ENCODE data around the gene SLC5A10. TPM values are rescaled to one million over a fixed set of nuclear protein-coding genes. Genes with fewer than 3 reads are reported as not detected.
A peak's percentile ranks its signal among the peaks of the same experiment; 100 is the strongest.

SLC5A10 gene
- total and polyA plus RNA-seq, 12 donors: 0.06 to 0.19 (median 0.10) TPM; not detected in 6

DNA sequence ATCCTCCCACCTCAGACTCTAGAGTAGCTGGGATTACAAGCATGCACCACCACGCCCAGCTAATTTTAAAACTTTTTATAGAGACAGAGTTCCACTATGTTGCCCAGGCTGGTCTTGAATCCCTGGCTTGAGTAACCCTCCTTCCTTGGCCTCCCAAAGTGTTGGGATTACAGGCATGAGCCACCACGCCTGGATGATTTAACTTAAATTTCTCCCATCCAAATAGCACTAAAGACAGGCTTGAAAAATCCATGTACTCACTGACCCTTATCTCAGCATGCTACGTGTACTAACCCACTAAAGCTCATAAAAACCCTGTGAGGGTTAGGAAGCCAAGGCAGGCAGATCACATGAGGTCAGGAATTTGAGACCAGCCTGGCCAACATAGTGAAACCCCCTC, 4.6 kb downstream of the SLC5A10 start:
- ATAC-seq: no peak
- 90 to 93% methylated on average over 3 of the region's 3 CpGs for WGBS, 2 donors
- no peaks in the 10 kb centered on the region for H3K9me3 ChIP-seq
- intact Hi-C loops (cut with DNase I): no loop called here
- H3K36me3 ChIP-seq: no peaks in the 10 kb centered on the region
- H3K4me3 ChIP-seq: no peak overlapping the region
- H3K4me1 ChIP-seq: peaks cover 0 to 6% (median 0%) of the 10 kb centered on the region in 9 donors
- H3K27ac ChIP-seq: no peak overlapping the region
- no peak for DNase-seq
- H3K27me3 ChIP-seq: no peaks in the 10 kb centered on the region
- TF ChIP-seq, protein P1, sequence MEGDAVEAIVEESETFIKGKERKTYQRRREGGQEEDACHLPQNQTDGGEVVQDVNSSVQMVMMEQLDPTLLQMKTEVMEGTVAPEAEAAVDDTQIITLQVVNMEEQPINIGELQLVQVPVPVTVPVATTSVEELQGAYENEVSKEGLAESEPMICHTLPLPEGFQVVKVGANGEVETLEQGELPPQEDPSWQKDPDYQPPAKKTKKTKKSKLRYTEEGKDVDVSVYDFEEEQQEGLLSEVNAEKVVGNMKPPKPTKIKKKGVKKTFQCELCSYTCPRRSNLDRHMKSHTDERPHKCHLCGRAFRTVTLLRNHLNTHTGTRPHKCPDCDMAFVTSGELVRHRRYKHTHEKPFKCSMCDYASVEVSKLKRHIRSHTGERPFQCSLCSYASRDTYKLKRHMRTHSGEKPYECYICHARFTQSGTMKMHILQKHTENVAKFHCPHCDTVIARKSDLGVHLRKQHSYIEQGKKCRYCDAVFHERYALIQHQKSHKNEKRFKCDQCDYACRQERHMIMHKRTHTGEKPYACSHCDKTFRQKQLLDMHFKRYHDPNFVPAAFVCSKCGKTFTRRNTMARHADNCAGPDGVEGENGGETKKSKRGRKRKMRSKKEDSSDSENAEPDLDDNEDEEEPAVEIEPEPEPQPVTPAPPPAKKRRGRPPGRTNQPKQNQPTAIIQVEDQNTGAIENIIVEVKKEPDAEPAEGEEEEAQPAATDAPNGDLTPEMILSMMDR (IDR thresholded peaks at IDR 0.05): no peak

DNA sequence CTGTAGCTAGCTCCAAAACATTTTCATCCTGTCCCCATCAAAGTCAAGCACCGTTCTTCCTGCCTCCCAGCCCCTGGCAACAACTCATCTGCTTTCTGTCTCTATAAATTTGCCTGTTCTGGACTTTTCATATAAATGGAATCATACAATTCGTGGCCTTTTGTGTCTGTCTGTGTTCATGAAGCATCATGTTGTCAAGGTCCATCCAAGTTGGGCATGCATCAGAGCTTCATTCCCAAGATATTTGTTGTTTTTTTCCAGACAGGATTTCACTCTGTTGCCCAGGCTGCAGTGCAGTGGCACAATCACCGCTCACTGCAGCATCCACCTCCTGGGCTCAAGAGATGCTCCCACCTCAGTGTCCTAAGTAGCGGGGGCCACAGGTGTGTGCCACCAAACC, 5.9 kb downstream of the SLC5A10 start:
- no peak for DNase-seq

DNA sequence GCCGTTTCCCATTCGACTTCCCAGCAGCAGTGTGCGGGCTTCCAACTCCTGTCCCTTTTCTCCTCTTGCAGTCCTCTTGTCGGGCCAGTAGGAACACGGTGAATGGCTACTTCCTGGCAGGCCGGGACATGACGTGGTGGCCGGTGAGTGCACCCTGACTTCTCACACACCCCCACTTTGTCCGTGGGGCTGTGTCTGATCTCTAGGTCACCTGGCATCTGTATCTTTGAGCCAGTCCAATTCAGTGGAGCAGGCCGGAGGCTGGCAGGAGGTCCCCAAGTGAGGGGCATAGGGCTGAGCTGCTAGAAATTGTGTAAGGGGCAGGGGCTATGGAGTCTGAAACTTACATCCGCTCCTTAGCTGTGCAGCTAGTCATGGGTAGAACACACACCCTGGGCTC, 6.6 kb downstream of the SLC5A10 start:
- WGBS, 2 donors: 85 to 89% methylated on average over 11 of the region's 11 CpGs
- intact Hi-C loops (cut with DNase I): no loop called here
- ATAC-seq (no peak), DNase-seq (no peak)
- peaks cover 0 to 6% (median 0%) of the 10 kb centered on the region in 9 donors for H3K4me1 ChIP-seq
- TF ChIP-seq, protein P1 (IDR thresholded peaks at IDR 0.05): no peak
- no peaks in the 10 kb centered on the region for H3K27me3 ChIP-seq
- H3K9me3 ChIP-seq: no peaks in the 10 kb centered on the region
- H3K27ac ChIP-seq: no peak overlapping the region
- H3K36me3 ChIP-seq: no peaks in the 10 kb centered on the region
- no peak overlapping the region for H3K4me3 ChIP-seq

More for the DNA sequence above, 5.9 kb downstream of the SLC5A10 start:
- H3K4me1 ChIP-seq: peaks cover 0 to 6% (median 0%) of the 10 kb centered on the region in 9 donors
- intact Hi-C loops (cut with DNase I): no loop called here
- no peaks in the 10 kb centered on the region for H3K36me3 ChIP-seq
- TF ChIP-seq, protein P1 (IDR thresholded peaks at IDR 0.05): no peak
- WGBS, 2 donors: 88 to 90% methylated on average over 4 of the region's 4 CpGs
- no peak for ATAC-seq
- H3K27ac ChIP-seq: no peak overlapping the region
- H3K27me3 ChIP-seq: no peaks in the 10 kb centered on the region
- no peak overlapping the region for H3K4me3 ChIP-seq
- no peaks in the 10 kb centered on the region for H3K9me3 ChIP-seq

DNA sequence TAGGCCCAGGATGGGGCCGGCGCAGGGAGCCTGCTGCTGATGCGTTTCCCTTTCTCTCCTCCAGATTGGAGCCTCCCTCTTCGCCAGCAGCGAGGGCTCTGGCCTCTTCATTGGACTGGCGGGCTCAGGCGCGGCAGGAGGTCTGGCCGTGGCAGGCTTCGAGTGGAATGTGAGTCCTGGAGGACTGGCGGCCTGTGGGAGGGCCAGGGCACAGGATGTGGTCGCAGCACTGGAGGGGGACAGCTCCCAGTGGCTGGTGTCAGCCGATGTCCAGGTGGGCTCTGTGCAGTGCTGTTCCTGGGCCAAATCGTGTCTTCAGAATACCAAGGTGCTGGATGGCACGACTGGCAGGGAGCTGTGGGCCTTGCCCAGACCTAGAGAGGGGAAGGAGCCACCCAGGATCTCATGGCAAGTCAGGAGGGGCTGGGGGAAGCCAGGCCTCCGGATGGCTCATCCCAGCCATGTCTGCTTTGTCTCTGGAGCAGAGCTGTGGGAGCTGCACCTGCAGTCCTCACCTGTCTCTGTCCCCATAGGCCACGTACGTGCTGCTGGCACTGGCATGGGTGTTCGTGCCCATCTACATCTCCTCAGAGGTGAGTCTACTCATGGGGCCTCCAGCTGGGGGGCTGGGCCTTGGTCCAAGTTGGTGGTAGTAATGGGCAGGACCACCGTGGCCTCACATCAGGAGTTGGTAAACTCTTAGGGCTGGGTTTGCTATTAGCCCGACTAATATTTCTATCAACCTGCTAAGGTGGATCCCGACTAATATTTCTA, 7.3 kb downstream of the SLC5A10 start:
- ATAC-seq: peak in 1 of 8 donors; percentile 20
- Histone ChIP-seq H3K27ac (no peak overlapping the region), H3K9me3 (no peaks in the 10 kb centered on the region), H3K4me1 (peaks cover 0 to 6% (median 0%) of the 10 kb centered on the region in 9 donors), H3K27me3 (no peaks in the 10 kb centered on the region), H3K36me3 (no peaks in the 10 kb centered on the region), H3K4me3 (no peak overlapping the region)
- intact Hi-C loops (cut with DNase I): no loop called here
- no peak for DNase-seq
- 79 to 80% methylated on average over 22 of the region's 22 CpGs for WGBS, 2 donors
- TF ChIP-seq, protein P1 (IDR thresholded peaks at IDR 0.05): no peak
